Liver (tissue), 3 donors: Measurements from ENCODE around the gene TRAPPC2L.

Source experiments
- GABPA ChIP-seq, 2 donors: IDR thresholded peaks in 1 of 2; conservative IDR thresholded peaks in 1 of 2; 2 replicates each; pipeline ENCODE4 v1.6.1; 2016; ENCODE audit warnings: antibody characterized with exemption in 2 of 2, mild to moderate bottlenecking in 1 of 2, moderate library complexity in 1 of 2
- RAD21 ChIP-seq, 2 donors: IDR thresholded peaks; 2 replicates each; pipeline ENCODE4 v1.6.1; 2016; ENCODE audit warnings: antibody characterized with exemption in 2 of 2, mild to moderate bottlenecking in 2 of 2
- RXRA ChIP-seq, 2 donors: IDR thresholded peaks; 2 replicates each; pipeline ENCODE4 v1.6.1; 2017 to 2018; ENCODE audit warnings: antibody characterized with exemption in 2 of 2, mild to moderate bottlenecking in 1 of 2
- TAF1 ChIP-seq: conservative IDR thresholded peaks from 2 replicates; pipeline ENCODE4 v1.6.1; 2016; ENCODE audit warnings: antibody characterized with exemption, mild to moderate bottlenecking
- YY1 ChIP-seq: IDR thresholded peaks from 2 replicates; pipeline ENCODE4 v1.6.1; 2016; ENCODE audit warnings: antibody characterized with exemption, mild to moderate bottlenecking
- TF ChIP-seq, protein P1 (sequence below): fragments of 150-350 bp; IDR thresholded peaks from 2 replicates; pipeline ENCODE4 v1.5.1; 2017; ENCODE audit warnings: improper control_type of control experiment, low read depth, low read length; ENCODE audit not compliant: missing input control
- TF ChIP-seq, protein P2 (sequence below): IDR thresholded peaks from 2 replicates; pipeline ENCODE4 v1.6.1; 2016; ENCODE audit warnings: antibody characterized with exemption, mild to moderate bottlenecking
- TF ChIP-seq, protein P3 (sequence below): IDR thresholded peaks from 2 replicates; pipeline ENCODE4 v1.6.1; 2016; ENCODE audit warnings: antibody characterized with exemption
- TF ChIP-seq, protein P4 (sequence below): IDR thresholded peaks from 2 replicates; pipeline ENCODE4 v1.6.1; 2016; ENCODE audit warnings: antibody characterized with exemption
- donor health status: healthy.
- donor health status: healthy.

DNA sequence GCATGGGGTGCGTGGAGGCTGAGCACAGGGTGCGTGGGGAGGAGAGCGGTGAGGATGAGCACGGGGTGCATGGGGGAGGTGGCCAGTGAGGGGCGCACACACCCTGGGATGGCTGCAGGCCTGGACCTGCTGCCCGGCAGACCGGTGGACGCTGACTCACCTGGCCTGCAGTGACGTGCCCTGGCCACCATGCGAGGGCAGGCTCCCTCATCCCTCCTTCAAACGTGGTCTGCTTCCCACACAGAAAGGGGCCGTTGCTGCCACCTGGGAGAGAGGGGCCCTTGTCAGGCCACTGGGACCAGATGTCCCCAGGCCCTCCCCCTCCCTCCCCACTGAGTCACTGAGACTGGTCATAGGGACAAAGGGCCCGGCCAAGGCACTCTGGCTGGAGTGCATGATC is 25.1 kb upstream of the TRAPPC2L start:
- TF ChIP-seq, protein P1, sequence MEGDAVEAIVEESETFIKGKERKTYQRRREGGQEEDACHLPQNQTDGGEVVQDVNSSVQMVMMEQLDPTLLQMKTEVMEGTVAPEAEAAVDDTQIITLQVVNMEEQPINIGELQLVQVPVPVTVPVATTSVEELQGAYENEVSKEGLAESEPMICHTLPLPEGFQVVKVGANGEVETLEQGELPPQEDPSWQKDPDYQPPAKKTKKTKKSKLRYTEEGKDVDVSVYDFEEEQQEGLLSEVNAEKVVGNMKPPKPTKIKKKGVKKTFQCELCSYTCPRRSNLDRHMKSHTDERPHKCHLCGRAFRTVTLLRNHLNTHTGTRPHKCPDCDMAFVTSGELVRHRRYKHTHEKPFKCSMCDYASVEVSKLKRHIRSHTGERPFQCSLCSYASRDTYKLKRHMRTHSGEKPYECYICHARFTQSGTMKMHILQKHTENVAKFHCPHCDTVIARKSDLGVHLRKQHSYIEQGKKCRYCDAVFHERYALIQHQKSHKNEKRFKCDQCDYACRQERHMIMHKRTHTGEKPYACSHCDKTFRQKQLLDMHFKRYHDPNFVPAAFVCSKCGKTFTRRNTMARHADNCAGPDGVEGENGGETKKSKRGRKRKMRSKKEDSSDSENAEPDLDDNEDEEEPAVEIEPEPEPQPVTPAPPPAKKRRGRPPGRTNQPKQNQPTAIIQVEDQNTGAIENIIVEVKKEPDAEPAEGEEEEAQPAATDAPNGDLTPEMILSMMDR, result no peak
- TF ChIP-seq, protein P2, sequence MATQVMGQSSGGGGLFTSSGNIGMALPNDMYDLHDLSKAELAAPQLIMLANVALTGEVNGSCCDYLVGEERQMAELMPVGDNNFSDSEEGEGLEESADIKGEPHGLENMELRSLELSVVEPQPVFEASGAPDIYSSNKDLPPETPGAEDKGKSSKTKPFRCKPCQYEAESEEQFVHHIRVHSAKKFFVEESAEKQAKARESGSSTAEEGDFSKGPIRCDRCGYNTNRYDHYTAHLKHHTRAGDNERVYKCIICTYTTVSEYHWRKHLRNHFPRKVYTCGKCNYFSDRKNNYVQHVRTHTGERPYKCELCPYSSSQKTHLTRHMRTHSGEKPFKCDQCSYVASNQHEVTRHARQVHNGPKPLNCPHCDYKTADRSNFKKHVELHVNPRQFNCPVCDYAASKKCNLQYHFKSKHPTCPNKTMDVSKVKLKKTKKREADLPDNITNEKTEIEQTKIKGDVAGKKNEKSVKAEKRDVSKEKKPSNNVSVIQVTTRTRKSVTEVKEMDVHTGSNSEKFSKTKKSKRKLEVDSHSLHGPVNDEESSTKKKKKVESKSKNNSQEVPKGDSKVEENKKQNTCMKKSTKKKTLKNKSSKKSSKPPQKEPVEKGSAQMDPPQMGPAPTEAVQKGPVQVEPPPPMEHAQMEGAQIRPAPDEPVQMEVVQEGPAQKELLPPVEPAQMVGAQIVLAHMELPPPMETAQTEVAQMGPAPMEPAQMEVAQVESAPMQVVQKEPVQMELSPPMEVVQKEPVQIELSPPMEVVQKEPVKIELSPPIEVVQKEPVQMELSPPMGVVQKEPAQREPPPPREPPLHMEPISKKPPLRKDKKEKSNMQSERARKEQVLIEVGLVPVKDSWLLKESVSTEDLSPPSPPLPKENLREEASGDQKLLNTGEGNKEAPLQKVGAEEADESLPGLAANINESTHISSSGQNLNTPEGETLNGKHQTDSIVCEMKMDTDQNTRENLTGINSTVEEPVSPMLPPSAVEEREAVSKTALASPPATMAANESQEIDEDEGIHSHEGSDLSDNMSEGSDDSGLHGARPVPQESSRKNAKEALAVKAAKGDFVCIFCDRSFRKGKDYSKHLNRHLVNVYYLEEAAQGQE, result no peak
- TF ChIP-seq GABPA (IDR thresholded peaks at IDR 0.05 in 1 of 2, conservative IDR thresholded peaks at IDR 0.05 in 1 of 2), result no peak
- no peak for TF ChIP-seq YY1
- TF ChIP-seq, protein P3, sequence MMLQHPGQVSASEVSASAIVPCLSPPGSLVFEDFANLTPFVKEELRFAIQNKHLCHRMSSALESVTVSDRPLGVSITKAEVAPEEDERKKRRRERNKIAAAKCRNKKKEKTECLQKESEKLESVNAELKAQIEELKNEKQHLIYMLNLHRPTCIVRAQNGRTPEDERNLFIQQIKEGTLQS, result no peak
- TF ChIP-seq RAD21 (IDR thresholded peaks at IDR 0.05), result no peak
- TF ChIP-seq, protein P4, sequence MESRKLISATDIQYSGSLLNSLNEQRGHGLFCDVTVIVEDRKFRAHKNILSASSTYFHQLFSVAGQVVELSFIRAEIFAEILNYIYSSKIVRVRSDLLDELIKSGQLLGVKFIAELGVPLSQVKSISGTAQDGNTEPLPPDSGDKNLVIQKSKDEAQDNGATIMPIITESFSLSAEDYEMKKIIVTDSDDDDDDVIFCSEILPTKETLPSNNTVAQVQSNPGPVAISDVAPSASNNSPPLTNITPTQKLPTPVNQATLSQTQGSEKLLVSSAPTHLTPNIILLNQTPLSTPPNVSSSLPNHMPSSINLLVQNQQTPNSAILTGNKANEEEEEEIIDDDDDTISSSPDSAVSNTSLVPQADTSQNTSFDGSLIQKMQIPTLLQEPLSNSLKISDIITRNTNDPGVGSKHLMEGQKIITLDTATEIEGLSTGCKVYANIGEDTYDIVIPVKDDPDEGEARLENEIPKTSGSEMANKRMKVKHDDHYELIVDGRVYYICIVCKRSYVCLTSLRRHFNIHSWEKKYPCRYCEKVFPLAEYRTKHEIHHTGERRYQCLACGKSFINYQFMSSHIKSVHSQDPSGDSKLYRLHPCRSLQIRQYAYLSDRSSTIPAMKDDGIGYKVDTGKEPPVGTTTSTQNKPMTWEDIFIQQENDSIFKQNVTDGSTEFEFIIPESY, result no peak
- no peak for TF ChIP-seq TAF1
- no peak for TF ChIP-seq RXRA (IDR thresholded peaks at IDR 0.05)
